Lower leg skin (tissue), 4 donors: ENCODE measurements around the gene CD151. TPM values are rescaled to one million over a fixed set of nuclear protein-coding genes. Genes with fewer than 3 reads are reported as not detected.

Experiments used
- DNase-seq, 2 donors: peaks; one replicate each; pipeline ENCODE4 v3.0.0-alpha.2; 2019; ENCODE audit warnings: low spot score in 2 of 2
- H3K4me3 ChIP-seq: fragments of 200-600 bp; sonication (generic); 2 replicates; pipeline ENCODE4 v1.5.1; 2017; ENCODE audit warnings: mild to moderate bottlenecking, low read depth; ENCODE audit not compliant: poor library complexity, severe bottlenecking
- CTCF ChIP-seq, 3 donors: fragments of 450-650 bp; IDR thresholded peaks; one replicate each; pipeline ENCODE4 v1.5.1; 2016; ENCODE audit warnings: antibody characterized with exemption in 3 of 3, mild to moderate bottlenecking in 3 of 3, moderate library complexity in 2 of 3
- POLR2A ChIP-seq, 2 donors: fragments of 450-650 bp; IDR thresholded peaks; one replicate each; pipeline ENCODE4 v1.6.1; 2016 to 2017; ENCODE audit warnings: antibody characterized with exemption in 2 of 2, mild to moderate bottlenecking in 1 of 2, moderate library complexity in 1 of 2
- WGBS, 2 donors: methylation state at CpG; one replicate each; pipeline ENCODE4 v1.1.5; 2018; 5-methylcytosine and 5-hydroxymethylcytosine counted together
- intact Hi-C: fragments of 100-400 bp; cut with DNase I; formaldehyde crosslinking; loops from one replicate; pipeline ENCODE4 v1.15.0; 2023; ENCODE audit warnings: low total_unique reads
- total RNA-seq, 4 donors: library from RNA; depleted of rRNA; stranded (reverse); fragments of >200 nt; gene quantifications; one replicate each; pipeline ENCODE4 v1.1.0, GENCODE V29; 2016

The CD151 gene
- total RNA-seq, 4 donors from 2014 or later, result 124 to 186 (median 157) TPM

- TF ChIP-seq POLR2A (IDR thresholded peaks at IDR 0.05) (no peak), CTCF (IDR thresholded peaks at IDR 0.05) (no peak)
- intact Hi-C loops, result no loop called here
- WGBS, 2 donors, result 87 to 89% methylated on average over 26 to 36 of the region's 37 CpGs
- no peak for DNase-seq
- no peak overlapping the region for H3K4me3 ChIP-seq
Observed at GRCh38 chr11:858762-859339, 26.1 kb downstream of the CD151 start.

- H3K4me3 ChIP-seq, result no peak overlapping the region
- no peak for TF ChIP-seq POLR2A (IDR thresholded peaks at IDR 0.05)
- no peak for TF ChIP-seq CTCF (IDR thresholded peaks at IDR 0.05)
- no peak for DNase-seq
- 31 to 45% methylated on average over 17 to 20 of the region's 31 CpGs for WGBS, 2 donors
- intact Hi-C loops, result no loop called here
Observed at GRCh38 chr11:859394-860131, 26.8 kb downstream of the CD151 start.

GRCh38 chr11:860234-861104 is 27.7 kb downstream of the CD151 start:
- 82 to 86% methylated on average over 14 to 15 of the region's 21 CpGs for WGBS, 2 donors
- no peak for DNase-seq
- no peak for TF ChIP-seq POLR2A (IDR thresholded peaks at IDR 0.05)
- TF ChIP-seq CTCF (IDR thresholded peaks at IDR 0.05), result no peak
- no peak overlapping the region for H3K4me3 ChIP-seq
- intact Hi-C loops, result no loop called here

GRCh38 chr11:861105-861479 is 28.3 kb downstream of the CD151 start:
- no peak overlapping the region for H3K4me3 ChIP-seq
- DNase-seq, result no peak
- 89 to 93% methylated on average over 14 of the region's 14 CpGs for WGBS, 2 donors
- intact Hi-C loops, result no loop called here
- TF ChIP-seq CTCF (IDR thresholded peaks at IDR 0.05) (no peak), POLR2A (IDR thresholded peaks at IDR 0.05) (no peak)

- intact Hi-C loops, result no loop called here
- no peak for TF ChIP-seq POLR2A (IDR thresholded peaks at IDR 0.05)
- TF ChIP-seq CTCF (IDR thresholded peaks at IDR 0.05), result no peak
- H3K4me3 ChIP-seq, result no peak overlapping the region
- 40 to 64% methylated on average over 8 to 20 of the region's 20 CpGs for WGBS, 2 donors
- DNase-seq, result no peak
Observed at GRCh38 chr11:862081-862661, 29.4 kb downstream of the CD151 start.
